ENCODE results near the gene DIAPH3.
"Not testable (repeated sequence)": the region's sequence is repeated elsewhere in the genome, so short reads cannot be mapped to it uniquely, and the experiment has no call there.

Gene DIAPH3

GRCh38 chr13:60091573-60091972 is 72.2 kb downstream of the DIAPH3 start:
- no peak for DNase-seq

- no peak for DNase-seq
These were observed 73.2 kb downstream of the DIAPH3 start for GRCh38 chr13:60090574-60090973.

GRCh38 chr13:60083780-60084179 is 79.9 kb downstream of the DIAPH3 start:
- not testable (repeated sequence) for DNase-seq

- no peak for DNase-seq
These were observed 82.9 kb downstream of the DIAPH3 start for GRCh38 chr13:60080850-60081249.

- no peak for DNase-seq
These were observed 85.5 kb downstream of the DIAPH3 start for GRCh38 chr13:60078226-60078625.

- DNase-seq = no peak
These were observed 87.9 kb downstream of the DIAPH3 start for GRCh38 chr13:60075850-60076249.

GRCh38 chr13:60074397-60074796 is 89.3 kb downstream of the DIAPH3 start:
- DNase-seq = no peak

GRCh38 chr13:60066226-60066625 is 97.5 kb downstream of the DIAPH3 start:
- DNase-seq = no peak

- no peak for DNase-seq
These were observed 101.2 kb downstream of the DIAPH3 start for GRCh38 chr13:60062502-60062901.

- no peak for DNase-seq
These were observed 102.0 kb downstream of the DIAPH3 start for GRCh38 chr13:60061737-60062136.

- no peak for DNase-seq
These were observed 111.9 kb downstream of the DIAPH3 start for GRCh38 chr13:60051754-60052285.

- DNase-seq = not testable (repeated sequence)
These were observed 115.4 kb downstream of the DIAPH3 start for GRCh38 chr13:60048353-60048752.

GRCh38 chr13:60047918-60048317 is 115.8 kb downstream of the DIAPH3 start:
- no peak for DNase-seq

- DNase-seq = no peak
These were observed 119.4 kb downstream of the DIAPH3 start for GRCh38 chr13:60044321-60044720.

- no peak for DNase-seq
These were observed 120.5 kb downstream of the DIAPH3 start for GRCh38 chr13:60043262-60043661.

- not testable (repeated sequence) for DNase-seq
These were observed 123.1 kb downstream of the DIAPH3 start for GRCh38 chr13:60040668-60041067.

GRCh38 chr13:60035874-60036273 is 127.9 kb downstream of the DIAPH3 start:
- no peak for DNase-seq

- DNase-seq = no peak
These were observed 130.9 kb downstream of the DIAPH3 start for GRCh38 chr13:60032851-60033250.

GRCh38 chr13:60028021-60028420 is 135.7 kb downstream of the DIAPH3 start:
- DNase-seq = no peak

- DNase-seq = no peak
These were observed 137.4 kb downstream of the DIAPH3 start for GRCh38 chr13:60026286-60026685.

- DNase-seq = no peak
These were observed 143.4 kb downstream of the DIAPH3 start for GRCh38 chr13:60020288-60020687.

- no peak for DNase-seq
These were observed 144.4 kb downstream of the DIAPH3 start for GRCh38 chr13:60019119-60019993.

- no peak for DNase-seq
These were observed 145.2 kb downstream of the DIAPH3 start for GRCh38 chr13:60018536-60018935.

GRCh38 chr13:60016229-60016628 is 147.5 kb downstream of the DIAPH3 start:
- no peak for DNase-seq

GRCh38 chr13:60013166-60013565 is 150.6 kb downstream of the DIAPH3 start:
- DNase-seq = no peak
